Ovary (tissue), 3 donors: ENCODE data around the gene PNMA6F.

Experiments
- CTCF ChIP-seq, 3 donors: fragments of 450-650 bp in 2 of 3; fragments of 200-600 bp in 1 of 3; IDR thresholded peaks; one replicate each; pipeline versions ENCODE4 v1.5.1 to v1.8.0; 2016 to 2022; ENCODE audit warnings: antibody characterized with exemption in 3 of 3, mild to moderate bottlenecking in 1 of 3
- POLR2A ChIP-seq: fragments of 450-650 bp; IDR thresholded peaks from one replicate; pipeline ENCODE4 v1.6.1; 2017; ENCODE audit warnings: antibody characterized with exemption, mild to moderate bottlenecking, moderate library complexity
- donor health status: DM: no; HTN: no; CAD: no.

- TF ChIP-seq CTCF (IDR thresholded peaks at IDR 0.05) (no peak), POLR2A (no peak)
Observed at GRCh38 chrX:153334654-153335295, 13.2 kb upstream of the PNMA6F start.
